Astrocyte of the cerebellum (primary cell): ENCODE measurements around the gene CRACR2A.

Source experiments
- DNase-seq: peaks from one replicate; pipeline ENCODE4 v3.0.0-alpha.2; 2011; ENCODE audit warnings: low read depth
- H3K4me3 ChIP-seq: 2 replicates; pipeline ENCODE4 v1.5.1; 2011; ENCODE audit warnings: mild to moderate bottlenecking, low read depth, low read length, moderate library complexity
- in situ Hi-C: cut with HindIII; loops from 2 replicates; pipeline ENCODE4 v1.10.0; 2017; ENCODE audit warnings: low sequenced_read_pairs
- TF ChIP-seq, protein P1 (sequence below): IDR thresholded peaks from 2 replicates; pipeline ENCODE4 v1.5.1; 2012; ENCODE audit warnings: low read length, low read depth, moderate library complexity, mild to moderate bottlenecking; ENCODE audit errors: missing control alignments

The CRACR2A gene

DNA sequence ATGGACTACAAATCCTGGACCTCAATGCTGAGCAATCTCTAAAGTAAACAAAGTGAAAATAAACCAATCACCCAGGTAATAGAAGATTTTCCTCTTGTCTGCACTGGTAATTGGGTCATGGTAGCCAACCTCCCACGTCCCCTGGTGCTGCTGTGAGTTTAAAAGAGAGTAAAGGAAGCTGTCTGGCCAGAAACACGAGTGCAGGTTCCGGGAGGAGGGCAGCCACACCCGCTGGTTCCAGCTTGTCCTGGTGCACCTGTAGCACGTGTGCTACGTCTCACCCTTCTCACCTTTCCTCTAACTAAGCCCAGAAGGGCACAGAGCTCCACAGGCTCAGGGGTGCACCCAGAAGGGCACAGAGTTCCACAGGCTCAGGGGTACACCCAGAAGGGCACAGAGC is 5.4 kb downstream of the CRACR2A start:
- TF ChIP-seq, protein P1, sequence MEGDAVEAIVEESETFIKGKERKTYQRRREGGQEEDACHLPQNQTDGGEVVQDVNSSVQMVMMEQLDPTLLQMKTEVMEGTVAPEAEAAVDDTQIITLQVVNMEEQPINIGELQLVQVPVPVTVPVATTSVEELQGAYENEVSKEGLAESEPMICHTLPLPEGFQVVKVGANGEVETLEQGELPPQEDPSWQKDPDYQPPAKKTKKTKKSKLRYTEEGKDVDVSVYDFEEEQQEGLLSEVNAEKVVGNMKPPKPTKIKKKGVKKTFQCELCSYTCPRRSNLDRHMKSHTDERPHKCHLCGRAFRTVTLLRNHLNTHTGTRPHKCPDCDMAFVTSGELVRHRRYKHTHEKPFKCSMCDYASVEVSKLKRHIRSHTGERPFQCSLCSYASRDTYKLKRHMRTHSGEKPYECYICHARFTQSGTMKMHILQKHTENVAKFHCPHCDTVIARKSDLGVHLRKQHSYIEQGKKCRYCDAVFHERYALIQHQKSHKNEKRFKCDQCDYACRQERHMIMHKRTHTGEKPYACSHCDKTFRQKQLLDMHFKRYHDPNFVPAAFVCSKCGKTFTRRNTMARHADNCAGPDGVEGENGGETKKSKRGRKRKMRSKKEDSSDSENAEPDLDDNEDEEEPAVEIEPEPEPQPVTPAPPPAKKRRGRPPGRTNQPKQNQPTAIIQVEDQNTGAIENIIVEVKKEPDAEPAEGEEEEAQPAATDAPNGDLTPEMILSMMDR = no peak
- no peak overlapping the region for H3K4me3 ChIP-seq
- in situ Hi-C loops = no loop called here
- no peak for DNase-seq

DNA sequence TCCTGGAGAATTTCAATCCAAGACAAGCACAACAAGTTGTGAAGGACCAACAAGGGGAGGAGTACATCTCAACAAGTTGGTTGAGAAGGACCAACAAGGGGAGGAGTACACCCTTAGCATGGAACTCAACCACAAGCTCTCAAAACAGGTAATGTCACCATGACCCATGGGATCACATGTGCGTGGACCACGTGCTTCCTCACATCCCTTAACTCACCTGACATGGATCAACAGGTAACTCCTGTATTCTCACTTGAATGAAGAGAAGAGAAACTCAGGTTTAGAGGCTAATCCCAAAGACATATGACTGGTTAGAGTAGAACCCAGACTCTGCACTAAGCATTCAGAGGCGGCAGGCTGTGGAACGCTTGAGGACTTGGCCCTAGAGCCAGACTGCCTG is 6.2 kb downstream of the CRACR2A start:
- TF ChIP-seq, protein P1 = no peak
- no peak overlapping the region for H3K4me3 ChIP-seq
- DNase-seq = no peak
- in situ Hi-C loops = no loop called here

DNA sequence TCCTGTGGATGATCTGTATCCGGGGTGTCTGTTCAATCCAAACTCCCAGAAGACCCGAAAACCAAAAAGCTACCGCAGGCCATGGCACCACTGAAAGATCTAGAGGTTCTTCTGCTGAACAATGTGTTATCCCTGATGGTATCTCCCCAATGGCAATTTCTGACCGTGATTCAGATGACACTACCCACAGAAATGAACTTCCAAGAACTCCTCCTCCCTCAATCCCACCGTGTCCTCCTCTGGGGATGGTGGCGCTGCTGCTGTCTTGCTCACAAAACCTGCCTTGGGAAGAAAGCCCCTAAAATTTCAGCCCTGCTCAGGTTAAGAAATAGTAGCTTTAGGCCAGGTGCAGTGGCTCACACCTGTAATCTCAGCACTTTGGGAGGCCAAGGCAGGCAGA is 7.8 kb downstream of the CRACR2A start:
- TF ChIP-seq, protein P1 = no peak
- in situ Hi-C loops = no loop called here
- no peak for DNase-seq
- H3K4me3 ChIP-seq = no peak overlapping the region

DNA sequence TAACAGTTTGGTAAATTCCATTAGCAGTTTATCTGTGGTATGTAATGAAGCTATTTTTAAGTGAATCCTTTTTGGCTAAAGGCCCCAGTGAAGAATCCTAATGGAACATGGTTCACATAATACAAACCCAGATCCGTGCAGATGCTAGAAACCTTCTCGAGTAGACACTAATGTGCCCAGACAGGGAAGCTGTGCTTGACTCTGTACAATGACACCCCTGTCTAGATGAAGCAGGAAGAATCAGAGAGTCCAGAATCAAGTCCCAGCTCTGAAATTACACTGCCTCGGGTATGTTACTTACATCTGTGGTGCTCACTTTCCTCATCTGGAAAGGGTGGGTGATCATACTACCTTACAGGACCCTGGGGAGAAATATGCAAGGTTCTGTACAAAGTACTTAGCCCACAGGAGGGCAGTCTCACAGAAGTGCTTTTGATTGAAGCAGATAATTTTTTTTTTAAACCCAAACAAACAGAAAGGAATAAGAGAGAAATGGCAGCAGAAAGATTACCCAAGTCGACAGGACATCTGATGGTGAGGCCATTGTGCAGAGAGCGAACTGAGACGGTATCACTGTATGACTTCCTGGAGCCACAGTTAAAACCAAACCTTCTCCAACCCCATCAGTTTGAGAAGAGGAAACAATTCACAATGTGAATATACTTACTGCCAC is 8.5 kb downstream of the CRACR2A start:
- TF ChIP-seq, protein P1 = no peak
- no peak for DNase-seq
- in situ Hi-C loops = no loop called here

DNA sequence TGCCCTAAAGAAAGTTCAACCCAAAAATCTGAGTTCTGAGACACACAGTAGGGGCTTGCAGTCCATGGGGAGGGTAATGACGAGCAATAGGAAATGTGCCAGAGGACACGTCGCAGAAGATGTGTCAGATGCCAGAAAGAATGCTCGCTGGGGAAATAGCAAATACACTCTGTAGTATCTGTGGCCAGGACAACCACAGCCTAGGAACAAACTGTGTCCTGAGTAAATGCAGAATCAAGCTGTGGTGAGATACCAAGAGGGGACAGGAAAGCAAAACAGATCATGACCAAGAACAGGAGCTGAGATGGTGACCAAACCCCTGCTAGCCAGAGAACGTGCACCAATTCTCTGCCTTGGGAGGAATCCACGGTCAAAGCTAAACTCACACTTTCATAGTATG is 9.1 kb downstream of the CRACR2A start:
- TF ChIP-seq, protein P1 = no peak
- H3K4me3 ChIP-seq = no peak overlapping the region
- DNase-seq = no peak
- in situ Hi-C loops = no loop called here

More for the DNA sequence above, 8.5 kb downstream of the CRACR2A start:
- no peak overlapping the region for H3K4me3 ChIP-seq

DNA sequence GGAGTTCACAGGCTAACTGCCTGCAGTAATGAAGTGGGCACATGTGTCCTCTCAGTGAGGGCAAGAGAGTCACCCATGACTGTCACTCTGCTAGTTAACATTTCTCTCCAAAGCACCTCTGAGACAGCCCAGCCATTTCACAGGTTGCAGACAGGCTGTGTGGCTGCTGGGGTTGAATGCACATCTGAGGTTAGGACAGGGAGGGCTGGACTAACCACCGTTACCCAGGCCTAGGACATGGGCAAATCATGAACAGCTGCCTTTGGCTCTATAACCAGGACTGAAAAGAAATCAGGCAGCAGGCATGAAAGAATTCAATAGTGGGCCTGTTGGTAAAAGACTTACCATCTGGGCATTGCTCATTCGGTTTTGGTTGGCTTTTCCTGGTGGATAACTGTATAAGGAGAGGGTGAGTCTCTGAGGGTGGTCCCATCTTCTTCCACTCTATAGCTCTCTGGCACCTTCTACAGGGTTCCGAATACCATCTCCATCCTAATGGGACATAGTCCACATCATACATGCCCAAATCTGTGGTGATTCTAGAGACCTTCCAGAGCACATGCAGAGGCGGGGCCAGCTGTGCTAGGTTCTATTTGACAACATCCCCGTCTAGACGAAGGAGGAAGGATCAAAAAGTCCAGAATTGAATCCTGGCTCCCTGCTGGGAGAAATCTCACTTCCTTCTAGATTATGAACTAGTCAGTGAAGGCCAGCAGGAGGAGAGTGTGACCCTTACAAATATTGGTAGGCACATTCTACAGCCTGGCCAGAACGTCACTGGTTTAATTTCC is 10.8 kb downstream of the CRACR2A start:
- TF ChIP-seq, protein P1 = no peak
- no peak for DNase-seq
- in situ Hi-C loops = no loop called here
- no peak overlapping the region for H3K4me3 ChIP-seq
